GM10248 (cell line): Measurements from ENCODE around the gene IVNS1ABP.

Experiments
- CTCF ChIA-PET: fragments of 300-600 bp; sonication (Branson Sonifier 250); formaldehyde crosslinking; extraction: SDS; loops from one replicate; lab custom pipeline; 2021; ENCODE audit warnings: antibody characterized with exemption; lab: Yijun Ruan, JAX
- POLR2A ChIA-PET: fragments of 350-650 bp; sonication (Branson Sonifier 250); formaldehyde crosslinking; extraction: SDS; loops from one replicate; lab custom pipeline; 2020; ENCODE audit warnings: antibody characterized with exemption; lab: Yijun Ruan, JAX
- DNase-seq: peaks from one replicate; pipeline ENCODE4 v3.0.0; 2012; ENCODE audit errors: extremely low spot score
- TF ChIP-seq, protein P1 (sequence below): IDR thresholded peaks from 2 replicates; pipeline ENCODE4 v1.5.1; 2012; ENCODE audit warnings: mild to moderate bottlenecking, low read depth; ENCODE audit errors: extremely low read depth, missing control alignments, control extremely low read depth

IVNS1ABP gene

DNA sequence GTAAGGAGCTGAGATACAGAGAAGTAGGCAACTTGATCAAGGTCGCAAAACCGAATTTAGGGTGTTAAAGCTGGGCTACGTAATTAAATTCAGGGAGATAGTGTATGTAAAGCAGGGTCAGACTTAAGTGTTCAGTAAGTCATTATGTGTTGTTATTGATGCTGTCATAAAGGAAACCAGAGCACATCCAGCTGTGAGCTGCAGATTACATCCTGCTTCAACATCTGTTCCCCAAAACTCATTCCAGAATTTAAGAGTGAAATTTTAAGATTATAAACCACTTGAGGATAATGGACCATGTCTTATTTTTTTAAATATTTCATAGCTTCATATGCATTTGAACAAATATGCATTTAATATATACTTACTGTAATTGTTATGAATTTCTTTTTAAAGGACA is 49.7 kb downstream of the IVNS1ABP start:
- TF ChIP-seq, protein P1, sequence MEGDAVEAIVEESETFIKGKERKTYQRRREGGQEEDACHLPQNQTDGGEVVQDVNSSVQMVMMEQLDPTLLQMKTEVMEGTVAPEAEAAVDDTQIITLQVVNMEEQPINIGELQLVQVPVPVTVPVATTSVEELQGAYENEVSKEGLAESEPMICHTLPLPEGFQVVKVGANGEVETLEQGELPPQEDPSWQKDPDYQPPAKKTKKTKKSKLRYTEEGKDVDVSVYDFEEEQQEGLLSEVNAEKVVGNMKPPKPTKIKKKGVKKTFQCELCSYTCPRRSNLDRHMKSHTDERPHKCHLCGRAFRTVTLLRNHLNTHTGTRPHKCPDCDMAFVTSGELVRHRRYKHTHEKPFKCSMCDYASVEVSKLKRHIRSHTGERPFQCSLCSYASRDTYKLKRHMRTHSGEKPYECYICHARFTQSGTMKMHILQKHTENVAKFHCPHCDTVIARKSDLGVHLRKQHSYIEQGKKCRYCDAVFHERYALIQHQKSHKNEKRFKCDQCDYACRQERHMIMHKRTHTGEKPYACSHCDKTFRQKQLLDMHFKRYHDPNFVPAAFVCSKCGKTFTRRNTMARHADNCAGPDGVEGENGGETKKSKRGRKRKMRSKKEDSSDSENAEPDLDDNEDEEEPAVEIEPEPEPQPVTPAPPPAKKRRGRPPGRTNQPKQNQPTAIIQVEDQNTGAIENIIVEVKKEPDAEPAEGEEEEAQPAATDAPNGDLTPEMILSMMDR: no peak
- ChIA-PET POLR2A (no interaction called here), CTCF (no interaction called here)
- DNase-seq: no peak

DNA sequence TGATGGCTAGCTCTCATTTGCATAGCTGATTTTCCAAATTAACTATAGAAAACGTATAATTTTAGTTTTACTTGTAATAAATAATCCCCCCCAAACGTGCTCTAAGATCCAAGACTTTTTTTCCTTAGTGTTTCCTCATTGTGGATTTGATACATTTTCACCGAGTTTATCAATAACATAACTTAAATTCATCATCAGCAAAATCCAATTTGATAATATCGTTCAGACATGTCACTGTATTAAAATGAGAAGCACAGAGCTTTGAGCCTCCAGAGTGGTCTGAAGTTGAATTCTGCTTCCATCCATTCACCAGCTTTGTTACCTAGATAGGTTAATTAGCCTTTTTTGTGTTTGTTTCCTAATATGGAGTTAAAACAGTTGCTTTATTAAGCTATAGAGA is 51.7 kb downstream of the IVNS1ABP start:
- POLR2A ChIA-PET: no interaction called here
- TF ChIP-seq, protein P1: no peak
- DNase-seq: no peak
- CTCF ChIA-PET: interaction anchor here (1.1 to 1.8 kb wide), 3 partner anchors 12 to 17 kb away, joined by 3 to 4 read pairs (median 4); no protein-coding TSS in a partner anchor

DNA sequence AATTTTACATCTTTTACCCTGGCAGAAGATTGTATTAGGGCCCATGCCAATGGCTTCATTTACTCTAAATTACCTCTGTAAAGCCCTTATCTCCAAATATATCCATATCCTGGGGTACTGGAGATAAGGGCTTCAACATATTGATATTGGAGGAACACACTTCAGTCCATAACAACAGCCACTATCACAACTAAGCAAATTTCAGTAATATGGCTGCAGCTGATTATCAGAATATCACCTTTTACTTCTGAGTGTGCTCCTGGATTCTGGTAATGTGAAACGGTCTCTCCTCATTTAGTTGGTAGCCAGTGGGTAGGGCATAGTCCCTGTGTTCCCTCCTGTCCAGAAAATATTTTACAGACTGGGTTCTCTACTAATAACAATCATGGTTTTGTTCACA is 53.3 kb downstream of the IVNS1ABP start:
- ChIA-PET CTCF (interaction anchor here (1.2 to 1.8 kb wide), 3 partner anchors 13 to 18 kb away, joined by 3 to 4 read pairs (median 4); no protein-coding TSS in a partner anchor), POLR2A (no interaction called here)
- TF ChIP-seq, protein P1: no peak

DNA sequence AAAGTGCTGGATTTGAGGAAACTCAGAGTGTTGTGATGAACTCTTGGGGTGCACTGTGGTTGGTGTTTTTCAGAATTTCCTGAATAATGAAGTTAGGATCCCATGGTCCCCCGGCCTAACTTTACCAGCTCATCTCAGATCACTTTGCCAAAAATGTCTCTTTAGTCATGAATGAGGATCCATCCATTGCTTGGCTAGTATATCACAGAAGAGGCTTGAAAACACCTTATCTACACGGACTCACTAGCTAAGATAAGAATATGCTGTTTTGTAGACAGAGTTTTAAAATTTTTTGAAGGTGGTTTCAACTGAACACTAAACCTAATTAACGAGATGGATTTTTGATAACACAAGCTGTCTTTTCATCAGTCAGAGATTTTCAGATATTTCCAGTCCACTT is 53.8 kb downstream of the IVNS1ABP start:
- ChIA-PET POLR2A (no interaction called here), CTCF (interaction anchor here (1.2 kb wide), 1 partner anchor 14 kb away, joined by 3 read pairs; no protein-coding TSS in a partner anchor)
- TF ChIP-seq, protein P1: no peak
- DNase-seq: no peak

More for the DNA sequence above, 53.3 kb downstream of the IVNS1ABP start:
- no peak for DNase-seq

GRCh38 chr1:185262151-185262550 is 54.9 kb downstream of the IVNS1ABP start:
- DNase-seq: no peak
- POLR2A ChIA-PET: no interaction called here
- TF ChIP-seq, protein P1: no peak
- CTCF ChIA-PET: no interaction called here

DNA sequence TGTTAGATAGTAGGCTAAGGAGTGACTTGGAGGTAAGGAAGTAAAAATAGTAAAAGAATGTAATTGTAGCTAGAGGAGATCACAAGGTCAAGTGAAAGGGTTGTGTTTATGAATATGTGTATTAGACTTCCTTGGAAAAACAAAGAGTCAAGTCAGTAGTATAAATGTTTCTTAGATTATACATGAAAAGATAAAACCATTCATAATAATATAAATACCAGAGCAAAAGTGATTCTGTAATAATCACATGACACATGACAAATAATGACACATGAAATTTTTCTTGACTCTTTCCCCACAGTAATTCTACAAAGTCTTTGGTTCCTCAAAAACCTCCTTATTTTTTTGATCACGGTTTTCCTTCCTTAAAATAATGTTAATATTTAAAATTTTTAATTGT is 56.4 kb downstream of the IVNS1ABP start:
- CTCF ChIA-PET: no interaction called here
- DNase-seq: no peak
- POLR2A ChIA-PET: no interaction called here
- TF ChIP-seq, protein P1: no peak

- TF ChIP-seq, protein P1: no peak
- ChIA-PET POLR2A (no interaction called here), CTCF (interaction anchor here (1.5 kb wide), 1 partner anchor 12 kb away, joined by 3 read pairs; no protein-coding TSS in a partner anchor)
- no peak for DNase-seq
Measured at GRCh38 chr1:185258676-185259075, 58.4 kb downstream of the IVNS1ABP start.
